Measurements from ENCODE around the gene HPN.
A peak's percentile ranks its signal among the peaks of the same experiment; 100 is the strongest.
"Not testable (repeated sequence)": the region's sequence is repeated elsewhere in the genome, so short reads cannot be mapped to it uniquely, and the experiment has no call there.

HPN gene

GRCh38 chr19:35090160-35090505, 48.6 kb downstream of the HPN start:
- no peaks in the 10 kb centered on the region for H3K9me3 ChIP-seq (ENCODE audit: control insufficient read depth, low read length)
- H3K9ac ChIP-seq (ENCODE audit: low read length), result peak overlapping the region; percentile 58
- H3K4me3 ChIP-seq (ENCODE audit: low read length), result peak overlapping the region; percentile 51
- peaks cover 50% of the 10 kb centered on the region for H3K4me1 ChIP-seq (ENCODE audit: control insufficient read depth, insufficient read depth, low read length)
- no peaks in the 10 kb centered on the region for H3K36me3 ChIP-seq (ENCODE audit: control insufficient read depth, insufficient read depth, low read length)
- H3K27me3 ChIP-seq (ENCODE audit: control insufficient read depth, insufficient read depth, low read length), result peaks cover 10% of the 10 kb centered on the region

DNA sequence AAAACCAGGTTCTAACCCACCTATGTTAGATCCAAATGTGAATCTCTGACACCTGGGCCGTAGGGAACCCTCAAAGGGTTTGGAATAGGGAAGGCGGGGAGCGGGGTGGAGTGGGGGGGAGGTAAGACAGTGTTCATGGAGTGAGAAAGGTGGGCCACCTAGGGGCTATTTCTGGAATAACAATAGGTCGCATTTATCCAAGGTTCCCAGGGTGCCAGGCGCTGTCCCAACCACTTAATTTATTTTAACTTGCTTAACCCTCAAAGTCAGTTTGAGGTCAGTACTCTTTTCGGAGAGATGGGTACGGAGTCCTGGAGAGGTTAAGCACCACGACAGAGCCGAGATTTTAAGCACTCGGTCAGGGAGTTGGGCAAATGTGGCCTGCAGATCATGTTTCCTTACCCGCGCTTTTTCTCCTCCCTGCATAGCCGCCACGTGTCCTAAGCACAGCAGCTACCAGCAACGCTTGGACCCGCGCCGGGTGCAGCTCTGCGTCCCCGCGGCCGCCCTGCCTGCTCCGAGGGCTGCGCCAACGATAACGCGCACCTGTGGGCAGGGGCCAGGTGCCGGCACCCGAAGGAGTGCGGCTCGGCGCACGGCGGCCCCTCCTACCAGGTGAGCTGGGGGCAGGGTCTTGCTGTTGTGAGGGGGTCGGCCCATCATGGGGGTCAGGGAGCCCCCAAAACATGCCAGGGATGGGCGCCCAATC, 49.1 kb downstream of the HPN start:
- Histone ChIP-seq H3K9ac (ENCODE audit: low read length) (peak overlapping the region; percentile 58), H3K36me3 (ENCODE audit: control insufficient read depth, insufficient read depth, low read length) (no peaks in the 10 kb centered on the region), H3K9me3 (ENCODE audit: control insufficient read depth, low read length) (no peaks in the 10 kb centered on the region), H3K27me3 (ENCODE audit: control insufficient read depth, insufficient read depth, low read length) (peaks cover 10% of the 10 kb centered on the region), H3K4me1 (ENCODE audit: control insufficient read depth, insufficient read depth, low read length) (peaks cover 50% of the 10 kb centered on the region), H3K4me3 (ENCODE audit: low read length) (peak overlapping the region; percentile 51)

- no peak overlapping the region for H3K4me3 ChIP-seq (ENCODE audit: low read length)
- H3K9ac ChIP-seq (ENCODE audit: low read length), result no peak overlapping the region
- H3K27me3 ChIP-seq (ENCODE audit: control insufficient read depth, insufficient read depth, low read length), result peaks cover 10% of the 10 kb centered on the region
- no peaks in the 10 kb centered on the region for H3K9me3 ChIP-seq (ENCODE audit: control insufficient read depth, low read length)
- peaks cover 51% of the 10 kb centered on the region for H3K4me1 ChIP-seq (ENCODE audit: control insufficient read depth, insufficient read depth, low read length)
- H3K36me3 ChIP-seq (ENCODE audit: control insufficient read depth, insufficient read depth, low read length), result no peaks in the 10 kb centered on the region
These were observed 51.9 kb downstream of the HPN start for GRCh38 chr19:35093430-35093829.

DNA sequence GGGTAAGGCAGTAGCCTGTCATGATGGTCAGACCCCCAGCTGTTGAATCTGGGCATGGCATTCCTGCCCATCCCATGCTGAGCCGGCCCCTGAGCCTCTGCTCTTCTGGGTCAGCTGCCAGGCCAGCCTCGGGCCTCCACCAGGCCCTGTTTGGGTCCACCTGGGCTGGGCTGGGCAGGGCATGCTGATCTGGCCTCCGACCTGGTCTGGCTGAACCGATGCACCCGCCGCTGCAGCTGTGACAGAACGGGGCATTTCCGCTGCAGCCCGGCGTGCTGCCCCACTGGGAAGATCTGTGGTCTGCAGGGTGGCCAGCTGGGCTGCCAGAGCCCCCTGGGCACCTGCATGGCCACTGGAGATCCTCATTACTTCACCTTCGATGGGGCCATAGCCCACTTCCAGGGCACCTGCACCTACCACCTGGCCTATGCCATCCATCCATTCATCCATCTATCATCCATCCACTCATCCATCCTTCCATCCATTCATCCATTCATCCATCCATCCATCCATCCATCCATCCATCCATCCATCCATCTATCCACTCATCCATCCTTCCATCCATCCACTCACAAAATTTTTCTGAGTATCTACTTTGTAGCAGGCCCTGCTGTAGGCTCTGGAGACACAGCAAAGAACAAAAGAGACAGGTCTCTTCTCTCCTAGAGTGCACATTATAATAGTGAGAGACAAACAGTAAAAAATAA, 52.6 kb downstream of the HPN start:
- Histone ChIP-seq H3K27me3 (ENCODE audit: control insufficient read depth, insufficient read depth, low read length) (peaks cover 10% of the 10 kb centered on the region), H3K4me3 (ENCODE audit: low read length) (no peak overlapping the region), H3K36me3 (ENCODE audit: control insufficient read depth, insufficient read depth, low read length) (no peaks in the 10 kb centered on the region), H3K4me1 (ENCODE audit: control insufficient read depth, insufficient read depth, low read length) (peaks cover 57% of the 10 kb centered on the region), H3K9ac (ENCODE audit: low read length) (no peak overlapping the region), H3K9me3 (ENCODE audit: control insufficient read depth, low read length) (no peaks in the 10 kb centered on the region)

DNA sequence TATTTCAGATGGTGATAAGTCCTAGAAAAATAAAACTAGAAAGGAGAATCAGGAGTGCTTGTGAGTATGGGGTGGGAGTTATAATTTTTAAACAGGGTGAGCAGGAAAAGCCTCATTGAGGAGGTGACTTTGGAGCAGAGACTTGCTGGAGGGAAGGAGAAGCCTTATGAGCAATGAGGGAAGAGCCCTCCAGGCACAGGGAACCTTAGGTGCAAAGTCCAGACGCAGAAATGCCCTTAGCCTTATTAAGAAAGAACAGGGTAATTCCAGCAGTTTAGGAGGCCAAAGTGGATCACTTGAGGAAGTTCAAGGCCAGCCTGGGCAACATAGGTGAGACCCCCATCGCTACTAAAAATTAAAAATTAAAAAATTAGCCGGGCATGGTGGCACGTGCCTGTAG, 53.1 kb downstream of the HPN start:
- no peaks in the 10 kb centered on the region for H3K9me3 ChIP-seq (ENCODE audit: control insufficient read depth, low read length)
- H3K4me3 ChIP-seq (ENCODE audit: low read length), result no peak overlapping the region
- no peak overlapping the region for H3K9ac ChIP-seq (ENCODE audit: low read length)
- H3K4me1 ChIP-seq (ENCODE audit: control insufficient read depth, insufficient read depth, low read length), result peaks cover 52% of the 10 kb centered on the region
- H3K27me3 ChIP-seq (ENCODE audit: control insufficient read depth, insufficient read depth, low read length), result peaks cover 10% of the 10 kb centered on the region
- no peaks in the 10 kb centered on the region for H3K36me3 ChIP-seq (ENCODE audit: control insufficient read depth, insufficient read depth, low read length)

GRCh38 chr19:35095667-35096368, 54.3 kb downstream of the HPN start:
- peaks cover 2% of the 10 kb centered on the region for H3K27me3 ChIP-seq (ENCODE audit: control insufficient read depth, insufficient read depth, low read length)
- H3K36me3 ChIP-seq (ENCODE audit: control insufficient read depth, insufficient read depth, low read length), result no peaks in the 10 kb centered on the region
- no peak overlapping the region for H3K9ac ChIP-seq (ENCODE audit: low read length)
- H3K4me1 ChIP-seq (ENCODE audit: control insufficient read depth, insufficient read depth, low read length), result peaks cover 40% of the 10 kb centered on the region
- no peak overlapping the region for H3K4me3 ChIP-seq (ENCODE audit: low read length)
- H3K9me3 ChIP-seq (ENCODE audit: control insufficient read depth, low read length), result no peaks in the 10 kb centered on the region

DNA sequence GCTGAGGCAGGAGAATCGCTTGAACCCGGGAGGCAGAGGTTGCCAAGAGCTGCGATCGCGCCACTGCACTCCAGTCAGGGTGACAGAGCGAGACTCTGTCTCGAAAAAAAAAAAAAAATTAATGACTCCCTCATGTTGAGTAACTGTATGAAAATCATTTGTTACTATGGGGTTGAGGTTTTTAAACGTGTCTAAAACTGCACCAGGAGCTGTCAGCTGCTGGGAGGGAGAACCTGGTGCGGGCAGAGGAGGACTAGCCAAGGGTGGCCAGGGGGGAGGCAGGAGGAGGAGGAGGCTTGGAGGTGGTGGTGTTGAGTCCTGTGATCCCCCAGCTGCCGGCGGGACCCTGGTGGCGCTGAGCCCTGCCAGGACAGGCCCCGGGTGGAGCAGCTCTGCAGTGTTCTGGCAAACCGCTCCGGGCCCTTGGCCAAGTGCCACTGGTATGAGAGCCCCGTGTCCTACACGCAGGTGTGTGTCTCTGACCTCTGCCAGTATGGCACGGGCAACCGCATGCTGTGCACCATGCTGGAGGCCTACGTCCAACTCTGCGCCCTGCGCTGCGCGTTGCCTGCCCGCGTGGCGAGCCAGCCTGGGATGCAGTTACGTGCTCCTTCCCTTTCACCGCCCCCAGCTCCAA, 57.0 kb downstream of the HPN start:
- H3K4me1 ChIP-seq (ENCODE audit: control insufficient read depth, insufficient read depth, low read length), result peaks cover 17% of the 10 kb centered on the region
- no peak overlapping the region for H3K9ac ChIP-seq (ENCODE audit: low read length)
- no peaks in the 10 kb centered on the region for H3K27me3 ChIP-seq (ENCODE audit: control insufficient read depth, insufficient read depth, low read length)
- H3K36me3 ChIP-seq (ENCODE audit: control insufficient read depth, insufficient read depth, low read length), result no peaks in the 10 kb centered on the region
- no peaks in the 10 kb centered on the region for H3K9me3 ChIP-seq (ENCODE audit: control insufficient read depth, low read length)
- H3K4me3 ChIP-seq (ENCODE audit: low read length), result no peak overlapping the region

DNA sequence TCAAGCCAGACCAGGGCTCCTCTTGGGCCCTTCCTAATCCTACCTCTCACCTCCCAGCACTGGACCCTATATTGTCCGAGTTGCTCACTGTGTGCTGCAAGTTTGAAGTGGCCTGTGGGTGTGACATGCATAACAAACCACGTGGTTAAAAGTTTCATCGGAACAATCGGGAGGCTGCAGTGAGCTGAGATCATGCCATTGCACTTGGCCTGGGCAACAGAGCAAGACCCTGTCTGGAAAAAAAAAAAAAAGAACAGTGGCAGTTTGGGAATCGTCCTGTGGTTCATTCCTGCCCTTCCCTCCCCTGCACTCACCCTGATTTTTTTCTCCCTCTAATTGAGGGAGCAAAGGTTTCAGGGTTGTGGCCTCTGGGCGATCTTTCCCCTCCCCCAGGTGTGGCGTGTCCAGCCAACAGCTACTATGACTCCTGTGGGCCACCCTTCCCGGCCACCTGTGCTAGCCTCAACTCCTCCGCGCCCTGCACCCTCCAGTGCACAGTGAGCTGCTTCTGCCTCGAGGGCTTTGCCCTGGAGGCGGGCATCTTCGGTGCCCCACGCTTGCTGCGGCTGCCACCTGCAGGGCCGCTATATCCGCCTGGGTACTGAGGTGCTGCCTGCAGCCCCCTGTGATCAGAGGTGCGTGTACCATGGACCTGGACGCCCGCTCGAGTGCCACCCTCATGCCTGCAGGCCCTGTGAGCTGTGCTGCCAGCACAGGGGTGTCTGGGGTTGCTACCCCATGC, 57.8 kb downstream of the HPN start:
- Histone ChIP-seq H3K9me3 (ENCODE audit: control insufficient read depth, low read length) (no peaks in the 10 kb centered on the region), H3K27me3 (ENCODE audit: control insufficient read depth, insufficient read depth, low read length) (no peaks in the 10 kb centered on the region), H3K36me3 (ENCODE audit: control insufficient read depth, insufficient read depth, low read length) (no peaks in the 10 kb centered on the region), H3K4me1 (ENCODE audit: control insufficient read depth, insufficient read depth, low read length) (peaks cover 12% of the 10 kb centered on the region), H3K9ac (ENCODE audit: low read length) (no peak overlapping the region), H3K4me3 (ENCODE audit: low read length) (no peak overlapping the region)

DNA sequence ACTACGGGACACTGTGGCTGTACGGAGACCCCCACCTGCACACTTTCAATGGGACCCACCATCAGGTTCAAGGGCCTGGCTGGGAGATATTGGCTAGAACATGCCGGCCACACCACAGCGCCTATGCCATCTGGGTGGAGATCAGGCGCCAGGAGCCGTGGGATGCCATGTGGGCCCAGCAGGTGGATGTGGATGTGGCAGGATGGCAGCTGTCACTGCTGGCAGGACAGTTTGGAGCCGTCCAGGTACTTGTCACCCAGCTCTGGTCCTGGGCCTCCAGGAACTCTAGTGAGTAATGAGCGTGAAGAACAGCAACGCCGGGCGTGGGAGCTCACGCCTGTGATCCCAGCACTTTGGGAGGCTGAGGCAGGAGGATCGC, 58.4 kb downstream of the HPN start:
- Histone ChIP-seq H3K4me3 (ENCODE audit: low read length) (no peak overlapping the region), H3K4me1 (ENCODE audit: control insufficient read depth, insufficient read depth, low read length) (peaks cover 7% of the 10 kb centered on the region), H3K27me3 (ENCODE audit: control insufficient read depth, insufficient read depth, low read length) (no peaks in the 10 kb centered on the region), H3K36me3 (ENCODE audit: control insufficient read depth, insufficient read depth, low read length) (no peaks in the 10 kb centered on the region), H3K9ac (ENCODE audit: low read length) (no peak overlapping the region), H3K9me3 (ENCODE audit: control insufficient read depth, low read length) (no peaks in the 10 kb centered on the region)

GRCh38 chr19:35100588-35101533, 59.3 kb downstream of the HPN start:
- no peaks in the 10 kb centered on the region for H3K9me3 ChIP-seq (ENCODE audit: control insufficient read depth, low read length)
- H3K4me3 ChIP-seq (ENCODE audit: low read length), result no peak overlapping the region
- no peaks in the 10 kb centered on the region for H3K27me3 ChIP-seq (ENCODE audit: control insufficient read depth, insufficient read depth, low read length)
- peaks cover 7% of the 10 kb centered on the region for H3K4me1 ChIP-seq (ENCODE audit: control insufficient read depth, insufficient read depth, low read length)
- H3K36me3 ChIP-seq (ENCODE audit: control insufficient read depth, insufficient read depth, low read length), result no peaks in the 10 kb centered on the region
- no peak overlapping the region for H3K9ac ChIP-seq (ENCODE audit: low read length)

- H3K36me3 ChIP-seq (ENCODE audit: control insufficient read depth, insufficient read depth, low read length); H3K9ac ChIP-seq (ENCODE audit: low read length); H3K4me1 ChIP-seq (ENCODE audit: control insufficient read depth, insufficient read depth, low read length); H3K9me3 ChIP-seq (ENCODE audit: control insufficient read depth, low read length); H3K27me3 ChIP-seq (ENCODE audit: control insufficient read depth, insufficient read depth, low read length); H3K4me3 ChIP-seq (ENCODE audit: low read length): not testable (repeated sequence)
These were observed 60.4 kb downstream of the HPN start for GRCh38 chr19:35101949-35102348.

Data from mucosa of stomach (tissue), 1 donor.